Heart right ventricle (tissue), 16 donors: ENCODE measurements around the gene NEK5. TPM values are rescaled to one million over a fixed set of nuclear protein-coding genes. Genes with fewer than 3 reads are reported as not detected.

Experiments
- ATAC-seq, 8 donors: fragments of 200-7000 bp; cut with Tn5 transposase; one replicate each; pipeline ENCODE4 v1.9.1; 2020; ENCODE audit warnings: mild to moderate bottlenecking in 8 of 8, moderate library complexity in 8 of 8, moderate number of reproducible peaks in 1 of 8
- DNase-seq, 2 donors: peaks; one replicate each; pipeline ENCODE4 v3.0.0-alpha.2; 2020
- H3K27ac ChIP-seq, 10 donors: fragments of 200-600 bp; sonication (generic) in 2 of 10; one replicate each; pipeline versions ENCODE4 v1.5.0 to v1.8.0; 2020 to 2022; ENCODE audit warnings: mild to moderate bottlenecking in 3 of 10
- H3K27me3 ChIP-seq, 7 donors: fragments of 200-600 bp; one replicate each; pipeline ENCODE4 v1.8.0; 2021 to 2022; ENCODE audit warnings: mild to moderate bottlenecking in 2 of 7
- H3K36me3 ChIP-seq, 9 donors: fragments of 200-600 bp; sonication (generic) in 1 of 9; one replicate each; pipeline versions ENCODE4 v1.5.0 to v1.8.0; 2020 to 2022; ENCODE audit warnings: mild to moderate bottlenecking in 2 of 9
- H3K4me1 ChIP-seq, 9 donors: fragments of 200-600 bp; sonication (generic) in 1 of 9; one replicate each; pipeline versions ENCODE4 v1.5.0 to v1.8.0; 2020 to 2022; ENCODE audit warnings: mild to moderate bottlenecking in 4 of 9
- H3K4me3 ChIP-seq, 10 donors: fragments of 200-600 bp; sonication (generic) in 2 of 10; one replicate each; pipeline versions ENCODE4 v1.5.0 to v1.8.0; 2020 to 2022; ENCODE audit warnings: mild to moderate bottlenecking in 7 of 10, moderate library complexity in 2 of 10
- H3K9me3 ChIP-seq, 11 donors: fragments of 200-600 bp in 10 of 11; sonication (generic) in 2 of 11; one replicate each; pipeline versions ENCODE4 v1.5.0 to v1.8.0; 2013 to 2022; ENCODE audit warnings: mild to moderate bottlenecking in 2 of 11, control low read depth in 1 of 11, moderate library complexity in 1 of 11
- WGBS, 2 donors: extraction: QIAGEN DNeasy Blood & Tissue Kit; methylation state at CpG; one replicate each; pipeline ENCODE4 v1.1.7; 2013; ENCODE audit warnings: inconsistent platforms in 1 of 2; 5-methylcytosine and 5-hydroxymethylcytosine counted together
- intact Hi-C, 10 donors: fragments of 100-400 bp; cut with DNase I; formaldehyde crosslinking; loops; one replicate each; pipeline versions ENCODE4 v1.11.1 to v1.14.2; 2022
- polyA plus RNA-seq, 2 donors: library from polyadenylated mRNA; stranded (reverse); fragments of 200-250 nt; gene quantifications; one replicate each; pipeline ENCODE4 v1.2.3, GENCODE V29; 2013
- total RNA-seq, 10 donors: library from RNA; stranded (reverse); fragmentation: NEBNext Ultra II Directional in 3 of 10; extraction: Animal tissue kit (Norgen Biotek cat#: 25700) in 3 of 10; gene quantifications; one replicate each; pipeline versions ENCODE4 v1.2.1 to v1.2.4, GENCODE V29; 2021 to 2023
- TF ChIP-seq, protein P1 (sequence below), 9 donors: fragments of 200-600 bp; sonication (generic) in 2 of 9; IDR thresholded peaks; one replicate each; pipeline versions ENCODE4 v1.5.0 to v1.8.0; 2021 to 2022; ENCODE audit warnings: antibody characterized with exemption in 9 of 9, mild to moderate bottlenecking in 5 of 9, moderate library complexity in 1 of 9
- donor health status: Arrhythmogenic right ventricular cardiomyopathy.
- donor health status: ischemic (EF 13 %, LVEDD 7.1; RV severe dilation, severe dysfunction).
- donor health status: healthy with polysubstance abuse.
- donor health status: DM: no; HTN: yes; CAD: no.
- donor health status: DM: no; HTN: no; CAD: no.
- donor health status: ischemic (EF 25% LVEDD 6.9; RV normal size, moderate dysfunction).
- donor health status: ischemic (EF 25% LVEDD 5.7; RV mildly dilated, moderate dysfunction).
- donor health status: healthy.
- donor health status: DM: yes; HTN: yes; CAD: no.
- donor health status: Ischemic cardiomyopathy.
- donor health status: ischemic (EF 35%, LVEDD 5.7; RV mildly dilated, moderate dysfunction).
- donor health status: nonischemic (EF 11% LVEDD 7.7; RV severe dilation, severe dysfunction).
- donor health status: DM: yes; HTN: yes; CAD: no.
- donor health status: PGD.
- donor health status: ischemic (EF 29% LVEDD 5.4; RV normal size, mild dysfunction).
- donor health status: nonischemic (EF 23%, LVEDD 6.1; RV moderate dilation, normal function).

Gene NEK5
- total and polyA plus RNA-seq, 12 donors = 0.03 to 0.93 (median 0.25) TPM; not detected in 1

- Histone ChIP-seq H3K4me3 (no peak overlapping the region), H3K27me3 (no peaks in the 10 kb centered on the region), H3K9me3 (no peaks in the 10 kb centered on the region), H3K36me3 (no peaks in the 10 kb centered on the region), H3K27ac (no peak overlapping the region), H3K4me1 (peaks cover 2 to 18% (median 11%) of the 10 kb centered on the region in 9 donors)
- ATAC-seq = peak in 5 of 8 donors; percentile 29 to 68 (median 52)
- intact Hi-C loops = loop anchor here in 7 of 10 donors (1.0 to 10.0 kb wide), 5 partner anchors 104 to 454 kb away; partner anchors contain the start of genes NEK5 (in 5 of the 7), CKAP2 (in 1 of the 7) and VPS36 (in 1 of the 7)
- TF ChIP-seq, protein P1, sequence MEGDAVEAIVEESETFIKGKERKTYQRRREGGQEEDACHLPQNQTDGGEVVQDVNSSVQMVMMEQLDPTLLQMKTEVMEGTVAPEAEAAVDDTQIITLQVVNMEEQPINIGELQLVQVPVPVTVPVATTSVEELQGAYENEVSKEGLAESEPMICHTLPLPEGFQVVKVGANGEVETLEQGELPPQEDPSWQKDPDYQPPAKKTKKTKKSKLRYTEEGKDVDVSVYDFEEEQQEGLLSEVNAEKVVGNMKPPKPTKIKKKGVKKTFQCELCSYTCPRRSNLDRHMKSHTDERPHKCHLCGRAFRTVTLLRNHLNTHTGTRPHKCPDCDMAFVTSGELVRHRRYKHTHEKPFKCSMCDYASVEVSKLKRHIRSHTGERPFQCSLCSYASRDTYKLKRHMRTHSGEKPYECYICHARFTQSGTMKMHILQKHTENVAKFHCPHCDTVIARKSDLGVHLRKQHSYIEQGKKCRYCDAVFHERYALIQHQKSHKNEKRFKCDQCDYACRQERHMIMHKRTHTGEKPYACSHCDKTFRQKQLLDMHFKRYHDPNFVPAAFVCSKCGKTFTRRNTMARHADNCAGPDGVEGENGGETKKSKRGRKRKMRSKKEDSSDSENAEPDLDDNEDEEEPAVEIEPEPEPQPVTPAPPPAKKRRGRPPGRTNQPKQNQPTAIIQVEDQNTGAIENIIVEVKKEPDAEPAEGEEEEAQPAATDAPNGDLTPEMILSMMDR (IDR thresholded peaks at IDR 0.05) = peak; percentile 50 to 80 (median 75)
- DNase-seq = no peak
- 55 to 56% methylated on average over 3 of the region's 3 CpGs for WGBS, 2 donors
These were observed 127.6 kb downstream of the NEK5 start for GRCh38 chr13:52001120-52001731.

GRCh38 chr13:51999921-52000320, 129.0 kb downstream of the NEK5 start:
- WGBS, 2 donors = 80 to 87% methylated on average over 1 of the region's 1 CpG
- Histone ChIP-seq H3K27ac (peak overlapping the region in 4 of 10 donors; percentile 25 to 55 (median 36)), H3K27me3 (no peaks in the 10 kb centered on the region), H3K36me3 (no peaks in the 10 kb centered on the region), H3K4me1 (peaks cover 4 to 31% (median 24%) of the 10 kb centered on the region in 9 donors), H3K9me3 (no peaks in the 10 kb centered on the region), H3K4me3 (no peak overlapping the region)
- TF ChIP-seq, protein P1 (IDR thresholded peaks at IDR 0.05) = no peak
- ATAC-seq = no peak
- intact Hi-C loops = loop anchor here in 8 of 10 donors (2.0 to 10.0 kb wide), 7 partner anchors 85 to 455 kb away; partner anchors contain the start of genes NEK5 (in 6 of the 8), CKAP2 (in 1 of the 8) and VPS36 (in 1 of the 8)
- DNase-seq = no peak

DNA sequence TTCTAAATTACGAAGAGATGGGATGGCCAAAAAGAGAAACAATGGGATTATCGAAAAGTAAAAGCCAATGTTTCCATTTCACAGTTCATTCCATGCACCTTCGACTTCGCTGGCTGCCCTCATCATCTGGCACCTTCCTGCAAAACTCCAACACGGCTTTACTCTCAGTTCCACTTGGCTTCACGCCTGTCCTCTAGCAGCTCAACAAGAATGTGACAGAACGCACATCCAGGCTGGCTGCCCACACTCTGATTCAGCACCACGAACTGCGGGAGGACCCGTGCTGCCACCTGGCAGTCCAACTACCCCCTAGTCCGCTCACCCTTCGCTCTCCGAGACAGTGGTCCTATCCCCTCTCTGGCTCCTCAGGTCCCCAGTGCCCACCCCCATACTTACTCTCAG, 129.4 kb downstream of the NEK5 start:
- no peaks in the 10 kb centered on the region for H3K9me3 ChIP-seq
- no peaks in the 10 kb centered on the region for H3K36me3 ChIP-seq
- H3K27ac ChIP-seq = peak overlapping the region in 4 of 10 donors; percentile 25 to 55 (median 36)
- DNase-seq = peak; percentile 64 to 81
- H3K4me1 ChIP-seq = peaks cover 4 to 36% (median 28%) of the 10 kb centered on the region in 9 donors
- peak; percentile 68 to 91 (median 84) for ATAC-seq
- no peak overlapping the region for H3K4me3 ChIP-seq
- no peaks in the 10 kb centered on the region for H3K27me3 ChIP-seq
- intact Hi-C loops = loop anchor here in 4 of 10 donors (2.0 to 10.0 kb wide), 4 partner anchors 85 to 185 kb away; partner anchors contain the start of gene NEK5 (in 1 of the 4)
- WGBS, 2 donors = 41 to 54% methylated on average over 13 of the region's 13 CpGs
- TF ChIP-seq, protein P1 (IDR thresholded peaks at IDR 0.05) = peak in 3 of 9 donors; percentile 27 to 31 (median 30)

DNA sequence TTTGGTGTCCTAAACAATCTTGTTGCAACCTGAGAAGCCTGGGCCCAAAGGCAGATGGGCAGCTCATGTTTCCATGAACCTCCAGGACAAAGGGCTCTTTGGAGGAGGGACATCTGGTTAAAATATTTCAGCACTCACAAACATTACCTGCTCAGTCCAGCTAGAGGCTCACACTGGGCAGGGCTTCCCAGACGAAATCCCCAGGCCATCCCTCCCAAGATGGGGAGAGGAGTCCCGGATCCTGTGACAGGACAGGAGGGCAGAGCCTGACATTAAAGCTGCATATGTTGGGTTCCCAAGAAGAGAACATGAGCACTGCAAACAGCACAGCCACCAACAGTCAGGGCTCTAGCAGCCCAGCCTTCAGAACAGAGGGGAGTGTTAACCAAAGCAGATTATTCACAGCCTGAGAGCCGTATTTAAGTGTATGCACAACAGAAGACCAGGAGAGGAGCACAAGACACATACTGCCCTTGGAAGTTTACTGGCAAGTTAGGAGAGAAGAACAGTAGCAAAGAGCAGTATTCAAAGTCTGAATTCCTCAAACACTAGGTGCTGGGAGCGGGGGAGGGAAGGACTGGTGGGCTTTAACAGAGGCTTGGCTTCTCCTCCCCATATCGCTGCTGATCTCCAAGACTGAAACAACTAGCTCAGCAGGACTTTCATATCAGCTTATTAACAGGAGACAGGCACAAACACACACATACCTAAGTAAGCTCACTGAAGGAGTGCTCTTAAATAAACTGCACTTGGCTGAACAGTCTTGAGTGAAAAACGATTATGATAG, 130.0 kb downstream of the NEK5 start:
- no peaks in the 10 kb centered on the region for H3K27me3 ChIP-seq
- H3K4me3 ChIP-seq = no peak overlapping the region
- no peaks in the 10 kb centered on the region for H3K9me3 ChIP-seq
- H3K4me1 ChIP-seq = peaks cover 4 to 38% (median 32%) of the 10 kb centered on the region in 9 donors
- no peak for DNase-seq
- intact Hi-C loops = loop anchor here in 4 of 10 donors (2.0 to 10.0 kb wide), 4 partner anchors 84 to 184 kb away; partner anchors contain the start of gene NEK5 (in 1 of the 4)
- H3K36me3 ChIP-seq = no peaks in the 10 kb centered on the region
- 53 to 55% methylated on average over 6 of the region's 6 CpGs for WGBS, 2 donors
- H3K27ac ChIP-seq = peak overlapping the region in 2 of 10 donors; percentile 25 to 43
- TF ChIP-seq, protein P1 (IDR thresholded peaks at IDR 0.05) = no peak
- no peak for ATAC-seq
